HG02973 (cell line): ENCODE measurements around the gene TAF4.
"Not testable (repeated sequence)": the region's sequence is repeated elsewhere in the genome, so short reads cannot be mapped to it uniquely, and the experiment has no call there.

Source experiments
- ATAC-seq: cut with Tn5 transposase; IDR thresholded peaks from one replicate; pipeline ENCODE4 v1.9.1; 2021; ENCODE audit warnings: moderate library complexity; ENCODE audit not compliant: unreplicated experiment

TAF4 gene

GRCh38 chr20:61980647-61981583, 84.8 kb downstream of the TAF4 start:
- no peak for ATAC-seq

- no peak for ATAC-seq
Observed at GRCh38 chr20:61979701-61980635, 85.7 kb downstream of the TAF4 start.

GRCh38 chr20:61979090-61979489, 86.6 kb downstream of the TAF4 start:
- ATAC-seq, result no peak

GRCh38 chr20:61978491-61978890, 87.2 kb downstream of the TAF4 start:
- no peak for ATAC-seq

GRCh38 chr20:61977419-61977786, 88.3 kb downstream of the TAF4 start:
- no peak for ATAC-seq

- ATAC-seq, result no peak
Observed at GRCh38 chr20:61976644-61977418, 88.8 kb downstream of the TAF4 start.

GRCh38 chr20:61976263-61976643, 89.4 kb downstream of the TAF4 start:
- no peak for ATAC-seq

GRCh38 chr20:61975407-61976129, 90.1 kb downstream of the TAF4 start:
- no peak for ATAC-seq

GRCh38 chr20:61974357-61974665, 91.4 kb downstream of the TAF4 start:
- ATAC-seq, result no peak

GRCh38 chr20:61973515-61974356, 91.9 kb downstream of the TAF4 start:
- ATAC-seq, result no peak

- ATAC-seq, result no peak
Observed at GRCh38 chr20:61972636-61973508, 92.8 kb downstream of the TAF4 start.

GRCh38 chr20:61971595-61971994, 94.1 kb downstream of the TAF4 start:
- ATAC-seq, result not testable (repeated sequence)

- no peak for ATAC-seq
Observed at GRCh38 chr20:61970357-61970756, 95.3 kb downstream of the TAF4 start.

- ATAC-seq, result no peak
Observed at GRCh38 chr20:61969806-61970205, 95.9 kb downstream of the TAF4 start.

- ATAC-seq, result no peak
Observed at GRCh38 chr20:61968932-61969331, 96.7 kb downstream of the TAF4 start.

- ATAC-seq, result no peak
Observed at GRCh38 chr20:61968036-61968810, 97.5 kb downstream of the TAF4 start.

- ATAC-seq, result no peak
Observed at GRCh38 chr20:61967300-61967699, 98.4 kb downstream of the TAF4 start.
